ENCODE data around the gene RASAL2.

The RASAL2 gene

GRCh38 chr1:178155481-178156255 is 61.8 kb downstream of the RASAL2 start:
- Histone ChIP-seq H3K27me3 (ENCODE audit: low read length) (no peaks in the 10 kb centered on the region), H3K79me2 (ENCODE audit: insufficient read depth, low read length) (no peaks in the 10 kb centered on the region), H3K9ac (ENCODE audit: low read length) (no peak overlapping the region), H3F3A (ENCODE audit: insufficient read depth) (no peaks in the 10 kb centered on the region), H3K9me3 (ENCODE audit: insufficient read depth, low read length) (no peaks in the 10 kb centered on the region), H3K4me3 (ENCODE audit: insufficient read depth, low read length, poor library complexity, severe bottlenecking) (no peak overlapping the region), H3K36me3 (ENCODE audit: low read length) (no peaks in the 10 kb centered on the region), H3K27ac (ENCODE audit: low read depth, low read length) (no peak overlapping the region), H3K9me2 (replicated peaks; ENCODE audit: insufficient read depth, low read length) (no peaks in the 10 kb centered on the region), H4K20me1 (ENCODE audit: low read depth, low read length) (no peaks in the 10 kb centered on the region), H3K4me2 (ENCODE audit: low read depth, low read length, poor library complexity, severe bottlenecking) (no peak overlapping the region), H2AFZ (ENCODE audit: low read depth, low read length, severe bottlenecking) (no peak overlapping the region)
- TF ChIP-seq EZH2phosphoT487 (conservative IDR thresholded peaks at IDR 0.05; ENCODE audit: low read length) (no peak), CTCF (IDR thresholded peaks at IDR 0.05; ENCODE audit: insufficient read depth, low read length, poor library complexity, severe bottlenecking) (no peak)

- TF ChIP-seq EZH2phosphoT487 (conservative IDR thresholded peaks at IDR 0.05; ENCODE audit: low read length) (no peak), CTCF (IDR thresholded peaks at IDR 0.05; ENCODE audit: insufficient read depth, low read length, poor library complexity, severe bottlenecking) (no peak)
- no peak overlapping the region for H3K27ac ChIP-seq (ENCODE audit: low read depth, low read length)
- H3K36me3 ChIP-seq (ENCODE audit: low read length), result no peaks in the 10 kb centered on the region
- no peak overlapping the region for H3K9ac ChIP-seq (ENCODE audit: low read length)
- no peaks in the 10 kb centered on the region for H3K9me3 ChIP-seq (ENCODE audit: insufficient read depth, low read length)
- no peaks in the 10 kb centered on the region for H4K20me1 ChIP-seq (ENCODE audit: low read depth, low read length)
- H3F3A ChIP-seq (ENCODE audit: insufficient read depth), result no peaks in the 10 kb centered on the region
- H2AFZ ChIP-seq (ENCODE audit: low read depth, low read length, severe bottlenecking), result no peak overlapping the region
- H3K27me3 ChIP-seq (ENCODE audit: low read length), result no peaks in the 10 kb centered on the region
- H3K4me3 ChIP-seq (ENCODE audit: insufficient read depth, low read length, poor library complexity, severe bottlenecking), result no peak overlapping the region
- no peaks in the 10 kb centered on the region for H3K79me2 ChIP-seq (ENCODE audit: insufficient read depth, low read length)
- H3K4me2 ChIP-seq (ENCODE audit: low read depth, low read length, poor library complexity, severe bottlenecking), result no peak overlapping the region
- H3K9me2 ChIP-seq (replicated peaks; ENCODE audit: insufficient read depth, low read length), result no peaks in the 10 kb centered on the region
Measured at GRCh38 chr1:178160736-178161475, 67.0 kb downstream of the RASAL2 start.

GRCh38 chr1:178161516-178161915 is 67.6 kb downstream of the RASAL2 start:
- Histone ChIP-seq H3K9me3 (ENCODE audit: insufficient read depth, low read length) (no peaks in the 10 kb centered on the region), H2AFZ (ENCODE audit: low read depth, low read length, severe bottlenecking) (no peak overlapping the region), H3K27ac (ENCODE audit: low read depth, low read length) (no peak overlapping the region), H3K4me2 (ENCODE audit: low read depth, low read length, poor library complexity, severe bottlenecking) (no peak overlapping the region), H3K36me3 (ENCODE audit: low read length) (no peaks in the 10 kb centered on the region), H4K20me1 (ENCODE audit: low read depth, low read length) (no peaks in the 10 kb centered on the region), H3K4me3 (ENCODE audit: insufficient read depth, low read length, poor library complexity, severe bottlenecking) (no peak overlapping the region), H3K27me3 (ENCODE audit: low read length) (no peaks in the 10 kb centered on the region), H3K9me2 (replicated peaks; ENCODE audit: insufficient read depth, low read length) (no peaks in the 10 kb centered on the region), H3K9ac (ENCODE audit: low read length) (no peak overlapping the region), H3F3A (ENCODE audit: insufficient read depth) (no peaks in the 10 kb centered on the region), H3K79me2 (ENCODE audit: insufficient read depth, low read length) (no peaks in the 10 kb centered on the region)
- TF ChIP-seq CTCF (IDR thresholded peaks at IDR 0.05; ENCODE audit: insufficient read depth, low read length, poor library complexity, severe bottlenecking) (no peak), EZH2phosphoT487 (conservative IDR thresholded peaks at IDR 0.05; ENCODE audit: low read length) (no peak)
